GM18508 (cell line): ENCODE data around the gene CTNNBIP1.
"Not testable (repeated sequence)": the region's sequence is repeated elsewhere in the genome, so short reads cannot be mapped to it uniquely, and the experiment has no call there.

Source experiments
- ATAC-seq: cut with Tn5 transposase; IDR thresholded peaks from one replicate; pipeline ENCODE4 v1.9.1; 2021; ENCODE audit warnings: moderate number of reproducible peaks; ENCODE audit not compliant: insufficient read depth, unreplicated experiment

The CTNNBIP1 gene

GRCh38 chr1:9910076-9910422 is at the start of gene CTNNBIP1:
TSS of gene CTNNBIP1 (minus strand) at chr1:9910269. CDS start at chr1:9872064, 38,205 bp downstream.
- no peak for ATAC-seq

- ATAC-seq = no peak
Observed at GRCh38 chr1:9957726-9958125, 47.7 kb upstream of the CTNNBIP1 start.

- no peak for ATAC-seq
Observed at GRCh38 chr1:9946315-9946714, 36.2 kb upstream of the CTNNBIP1 start.

GRCh38 chr1:9942939-9943788 is 33.1 kb upstream of the CTNNBIP1 start, which contains the start of the genes LZIC and NMNAT1:
TSS of gene LZIC (minus strand) at chr1:9943391. CDS start at chr1:9936619, 6,772 bp downstream.
TSS of gene NMNAT1 (plus strand) at chr1:9943475. CDS start at chr1:9972074, 28,599 bp downstream.
- ATAC-seq = no peak

GRCh38 chr1:9942399-9942938 is 32.4 kb upstream of the CTNNBIP1 start:
- no peak for ATAC-seq

GRCh38 chr1:9929431-9930385 is 19.6 kb upstream of the CTNNBIP1 start:
- no peak for ATAC-seq

GRCh38 chr1:9927259-9927658 is 17.2 kb upstream of the CTNNBIP1 start:
- ATAC-seq = no peak

GRCh38 chr1:9922342-9922741 is 12.3 kb upstream of the CTNNBIP1 start:
- ATAC-seq = no peak

- ATAC-seq = no peak
Observed at GRCh38 chr1:9920606-9921005, 10.5 kb upstream of the CTNNBIP1 start.

- ATAC-seq = no peak
Observed at GRCh38 chr1:9917901-9918300, 7.8 kb upstream of the CTNNBIP1 start.

GRCh38 chr1:9917495-9917894 is 7.4 kb upstream of the CTNNBIP1 start:
- not testable (repeated sequence) for ATAC-seq

GRCh38 chr1:9916452-9916851 is 6.4 kb upstream of the CTNNBIP1 start:
- ATAC-seq = no peak

- no peak for ATAC-seq
Observed at GRCh38 chr1:9914610-9914937, 4.5 kb upstream of the CTNNBIP1 start.

- ATAC-seq = no peak
Observed at GRCh38 chr1:9912264-9912936, 2.3 kb upstream of the CTNNBIP1 start.

GRCh38 chr1:9910423-9911178 is 532 bp upstream of the CTNNBIP1 start:
- peak; percentile 76 for ATAC-seq

GRCh38 chr1:9909234-9910046 is 629 bp downstream of the CTNNBIP1 start:
- ATAC-seq = no peak

- ATAC-seq = no peak
Observed at GRCh38 chr1:9908871-9909233, 1.2 kb downstream of the CTNNBIP1 start.

GRCh38 chr1:9907441-9907840 is 2.6 kb downstream of the CTNNBIP1 start:
- no peak for ATAC-seq

- ATAC-seq = no peak
Observed at GRCh38 chr1:9906466-9906865, 3.6 kb downstream of the CTNNBIP1 start.
